ENCODE measurements around the gene SMYD3. TPM values are rescaled to one million over a fixed set of nuclear protein-coding genes. Genes with fewer than 3 reads are reported as not detected.
A peak's percentile ranks its signal among the peaks of the same experiment; 100 is the strongest.

SMYD3 gene
- total and polyA plus RNA-seq, 9 of the 15 experiments (the other 6 are each of a cell fraction or from before 2014, with no cell fraction given) = 128 to 440 (median 197) TPM

- ChIA-PET CTCF (ENCODE audit: low intra/inter-chr PET ratio) (no interaction called here), POLR2A (interaction anchor here (0.7 to 1.4 kb wide), 7 partner anchors 10 to 35 kb away, joined by 3 to 5 read pairs (median 3); no protein-coding TSS in a partner anchor)
- WGBS (ENCODE audit: insufficient coverage, low coverage, missing lambda C conversion rate) = 14% methylated on average over 13 of the region's 13 CpGs
- ATAC-seq (peak; percentile 87), DNase-seq (ENCODE audit: extremely low read depth in 1 of 4, low spot score in 3 of 4) (peak; percentile 76 to 92 (median 78)), FAIRE-seq (peak; percentile 87)
- in situ Hi-C loops (cut with MboI) (no loop called here), intact Hi-C loops (cut with micrococcal nuclease) (loop anchor here (5.0 to 10.0 kb wide), 3 partner anchors 78 to 956 kb away; partner anchors contain the start of gene KIF26B)
- Histone ChIP-seq H3K27ac (ENCODE audit: extremely low read depth, low read depth, low read length) (peak overlapping the region; percentile 71), H3K4me3 (no peak overlapping the region), H2AFZ (ENCODE audit: low read depth, low read length) (peak overlapping the region; percentile 68), H3K4me1 (replicated peaks in 1 of 2; ENCODE audit: control insufficient read depth in 2 of 2, insufficient read depth in 2 of 2, low read length in 2 of 2) (peaks cover 15 to 65% of the 10 kb centered on the region in 2 experiments), H3K27me3 (ENCODE audit: control insufficient read depth in 2 of 2, insufficient read depth in 2 of 2, low read length in 2 of 2) (no peaks in the 10 kb centered on the region), H3K9me3 (replicated peaks; ENCODE audit: control insufficient read depth, insufficient read depth, low read depth, low read length) (no peaks in the 10 kb centered on the region), H4K20me1 (replicated peaks; ENCODE audit: control insufficient read depth, insufficient read depth, low read length) (no peaks in the 10 kb centered on the region), H3K9ac (ENCODE audit: insufficient read depth in 1 of 2, low read depth in 2 of 2, low read length in 2 of 2) (peak overlapping the region; percentile 26 to 40; a peak in 3 of 4 replicates), H3K9me1 (ENCODE audit: control insufficient read depth, insufficient read depth, low read length) (no peaks in the 10 kb centered on the region), H3K36me3 (ENCODE audit: control insufficient read depth, insufficient read depth, low read length) (0 out of 3 replicates have a peak, but pooled peaks cover 3% of the 10 kb centered on the region), H3K79me2 (ENCODE audit: control insufficient read depth, insufficient read depth, low read length) (peaks cover 15% of the 10 kb centered on the region; the same call in 2 of the 3 replicates), H3K4me2 (ENCODE audit: insufficient read depth, low read length) (peak overlapping the region; percentile 71)
- no TSS peak for BruUV-seq (replicated peaks)
- TF ChIP-seq ZNF395 (CRISPR knock-in tag; IDR thresholded peaks at IDR 0.05) (peak; percentile 100), CEBPG (CRISPR knock-in tag; IDR thresholded peaks at IDR 0.05) (no peak; the same call in 1 of the 2 replicates), CEBPG (tag; conservative IDR thresholded peaks at IDR 0.05 in 1 of 2, IDR thresholded peaks at IDR 0.05 in 1 of 2) (peak; percentile 55 to 79; a peak in 2 of 4 replicates), NBN (IDR thresholded peaks at IDR 0.05; ENCODE audit: low read depth) (peak; percentile 79), BMI1 (IDR thresholded peaks at IDR 0.05; ENCODE audit: low read length) (no peak), HBP1 (CRISPR knock-in tag; IDR thresholded peaks at IDR 0.05) (peak; percentile 87; the same call in 1 of the 2 replicates), ZBTB11 (CRISPR knock-in tag; IDR thresholded peaks at IDR 0.05) (peak in 1 of 3 experiments; percentile 94; a peak in 2 of 6 replicates), ZEB2 (IDR thresholded peaks at IDR 0.05) (peak; percentile 61), PATZ1 (CRISPR knock-in tag; IDR thresholded peaks at IDR 0.05; ENCODE audit: borderline replicate concordance) (peak; percentile 97), ZNF354B (CRISPR knock-in tag; IDR thresholded peaks at IDR 0.05) (peak; percentile 94), GATAD2A (IDR thresholded peaks at IDR 0.05) (peak; percentile 68; the same call in 1 of the 2 replicates)
Observed at GRCh38 chr1:246110343-246111219, 396.5 kb downstream of the SMYD3 start.

Measured in K562 (cell line).